ENCODE data around the gene NR6A1. TPM values are rescaled to one million over a fixed set of nuclear protein-coding genes. Genes with fewer than 3 reads are reported as not detected.

Gene NR6A1
- total RNA-seq, 1 donor, result 0.36 TPM

DNA sequence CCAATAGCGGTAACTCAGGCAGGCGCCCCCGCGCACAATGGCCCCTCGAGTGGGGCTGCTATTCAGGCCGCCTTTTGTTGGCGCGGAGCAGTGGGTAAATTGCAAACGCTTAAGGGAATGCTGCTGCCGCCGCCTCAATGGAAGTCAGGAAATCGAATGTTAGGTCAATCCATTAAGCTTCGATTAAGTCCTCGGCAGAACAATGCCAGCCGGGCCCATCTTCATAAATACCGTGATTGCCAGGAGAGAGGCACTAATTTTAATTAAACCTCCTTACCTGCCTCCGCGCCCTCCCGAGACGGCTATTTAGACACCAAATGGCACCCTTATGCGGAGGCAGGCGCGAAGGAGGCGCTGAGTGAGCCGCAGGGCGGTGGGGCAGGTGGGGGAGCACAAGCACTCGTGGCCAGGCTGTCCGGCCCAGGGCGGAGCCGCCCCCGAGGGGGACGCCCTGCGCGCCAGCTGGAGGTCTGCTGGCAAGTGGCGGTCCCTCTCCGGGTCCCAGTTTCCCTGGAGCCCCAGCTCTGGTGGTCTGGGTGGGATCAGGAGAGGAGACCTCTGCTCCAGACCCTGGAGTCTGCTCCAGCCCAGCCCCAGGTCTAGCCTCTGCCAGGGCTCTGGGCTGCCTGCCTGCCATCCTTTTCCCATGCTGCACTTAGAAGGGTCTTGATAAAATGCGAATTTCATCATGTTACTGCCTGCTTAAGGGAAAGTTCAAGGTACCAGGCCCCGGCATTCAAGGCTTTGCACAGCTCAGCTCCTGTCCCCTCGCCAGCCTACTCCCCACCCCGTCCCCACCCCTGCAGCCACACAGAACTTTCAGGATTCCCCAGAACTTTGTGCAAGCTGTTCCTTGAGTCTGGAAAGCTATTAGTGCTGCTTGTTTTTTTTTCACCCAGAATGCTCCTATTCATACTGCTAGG, 283.6 kb downstream of the NR6A1 start:
- Histone ChIP-seq H3K4me1 (ENCODE audit: insufficient read depth, low read length) (no peaks in the 10 kb centered on the region), H3K36me3 (ENCODE audit: insufficient read depth, low read length) (no peaks in the 10 kb centered on the region), H3K27me3 (ENCODE audit: insufficient read depth, low read length) (peaks cover 41% of the 10 kb centered on the region), H3K4me2 (ENCODE audit: insufficient read depth, low read length) (no peak overlapping the region), H2AFZ (ENCODE audit: low read length) (no peak overlapping the region), H3K9me3 (ENCODE audit: low read depth, low read length) (no peaks in the 10 kb centered on the region), H4K20me1 (ENCODE audit: insufficient read depth, low read length) (peaks cover 4% of the 10 kb centered on the region), H3K79me2 (ENCODE audit: insufficient read depth, low read length) (no peaks in the 10 kb centered on the region), H3K4me3 (ENCODE audit: insufficient read depth, low read length) (no peak overlapping the region), H3K27ac (ENCODE audit: low read depth, low read length) (no peak overlapping the region)
- TF ChIP-seq, protein P1, sequence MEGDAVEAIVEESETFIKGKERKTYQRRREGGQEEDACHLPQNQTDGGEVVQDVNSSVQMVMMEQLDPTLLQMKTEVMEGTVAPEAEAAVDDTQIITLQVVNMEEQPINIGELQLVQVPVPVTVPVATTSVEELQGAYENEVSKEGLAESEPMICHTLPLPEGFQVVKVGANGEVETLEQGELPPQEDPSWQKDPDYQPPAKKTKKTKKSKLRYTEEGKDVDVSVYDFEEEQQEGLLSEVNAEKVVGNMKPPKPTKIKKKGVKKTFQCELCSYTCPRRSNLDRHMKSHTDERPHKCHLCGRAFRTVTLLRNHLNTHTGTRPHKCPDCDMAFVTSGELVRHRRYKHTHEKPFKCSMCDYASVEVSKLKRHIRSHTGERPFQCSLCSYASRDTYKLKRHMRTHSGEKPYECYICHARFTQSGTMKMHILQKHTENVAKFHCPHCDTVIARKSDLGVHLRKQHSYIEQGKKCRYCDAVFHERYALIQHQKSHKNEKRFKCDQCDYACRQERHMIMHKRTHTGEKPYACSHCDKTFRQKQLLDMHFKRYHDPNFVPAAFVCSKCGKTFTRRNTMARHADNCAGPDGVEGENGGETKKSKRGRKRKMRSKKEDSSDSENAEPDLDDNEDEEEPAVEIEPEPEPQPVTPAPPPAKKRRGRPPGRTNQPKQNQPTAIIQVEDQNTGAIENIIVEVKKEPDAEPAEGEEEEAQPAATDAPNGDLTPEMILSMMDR (IDR thresholded peaks at IDR 0.05; ENCODE audit: extremely low read depth, low read depth, low read length), result no peak
- DNase-seq (ENCODE audit: insufficient read length, low spot score, missing footprints), result no peak

DNA sequence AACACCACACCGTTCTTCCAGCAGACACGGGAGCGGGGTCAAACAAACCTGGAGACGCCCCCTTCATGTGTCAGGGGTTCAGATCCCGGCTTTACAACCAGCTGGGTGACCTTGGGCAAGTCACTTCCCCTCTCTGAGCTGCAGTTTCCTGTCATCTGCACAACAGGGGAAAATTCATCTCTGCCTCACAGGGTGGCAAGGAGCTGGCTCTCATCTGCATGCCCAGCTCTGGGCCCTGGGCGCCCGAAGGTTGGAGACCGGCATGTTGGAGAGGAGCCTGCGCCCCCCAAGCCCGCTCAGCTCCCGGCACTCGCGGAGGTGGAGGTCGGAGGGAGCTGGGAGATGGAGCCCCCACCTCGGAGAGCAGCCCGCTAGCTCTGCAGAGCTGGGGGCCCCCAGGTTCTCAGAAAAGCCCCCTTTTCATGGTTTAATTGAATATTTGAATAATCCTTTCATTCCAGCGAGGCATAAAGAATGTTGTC, 284.3 kb downstream of the NR6A1 start:
- TF ChIP-seq, protein P1 (IDR thresholded peaks at IDR 0.05; ENCODE audit: extremely low read depth, low read depth, low read length), result no peak
- Histone ChIP-seq H2AFZ (ENCODE audit: low read length) (no peak overlapping the region), H3K4me3 (ENCODE audit: insufficient read depth, low read length) (no peak overlapping the region), H3K27ac (ENCODE audit: low read depth, low read length) (no peak overlapping the region), H3K4me2 (ENCODE audit: insufficient read depth, low read length) (no peak overlapping the region), H3K79me2 (ENCODE audit: insufficient read depth, low read length) (no peaks in the 10 kb centered on the region), H3K9me3 (ENCODE audit: low read depth, low read length) (no peaks in the 10 kb centered on the region), H3K36me3 (ENCODE audit: insufficient read depth, low read length) (no peaks in the 10 kb centered on the region), H3K4me1 (ENCODE audit: insufficient read depth, low read length) (no peaks in the 10 kb centered on the region), H3K27me3 (ENCODE audit: insufficient read depth, low read length) (peaks cover 43% of the 10 kb centered on the region), H4K20me1 (ENCODE audit: insufficient read depth, low read length) (peaks cover 4% of the 10 kb centered on the region)
- no peak for DNase-seq (ENCODE audit: insufficient read length, low spot score, missing footprints)

DNA sequence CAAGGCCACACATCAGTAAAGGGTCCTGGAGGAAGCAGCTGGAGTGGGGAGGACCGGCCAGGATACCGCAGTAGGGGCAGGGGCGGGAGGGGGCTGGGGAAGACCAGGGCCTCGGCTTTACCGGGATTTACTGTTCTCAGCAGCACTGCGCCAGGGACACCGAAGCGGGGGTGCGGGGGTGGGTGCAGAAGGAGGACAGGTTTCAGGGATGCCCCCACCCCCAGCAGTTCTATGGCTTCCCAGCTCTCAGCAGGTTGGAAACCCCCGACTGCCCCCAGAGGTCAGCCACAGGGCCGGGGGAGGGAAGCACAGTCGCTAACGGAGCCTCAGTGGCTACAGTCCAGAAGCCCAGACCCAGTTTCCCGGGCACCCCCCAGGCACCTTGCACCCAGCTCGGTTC, 285.2 kb downstream of the NR6A1 start:
- no peaks in the 10 kb centered on the region for H3K9me3 ChIP-seq (ENCODE audit: low read depth, low read length)
- no peak overlapping the region for H3K4me3 ChIP-seq (ENCODE audit: insufficient read depth, low read length)
- H3K27me3 ChIP-seq (ENCODE audit: insufficient read depth, low read length), result peaks cover 45% of the 10 kb centered on the region
- peaks cover 4% of the 10 kb centered on the region for H4K20me1 ChIP-seq (ENCODE audit: insufficient read depth, low read length)
- TF ChIP-seq, protein P1 (IDR thresholded peaks at IDR 0.05; ENCODE audit: extremely low read depth, low read depth, low read length), result no peak
- no peaks in the 10 kb centered on the region for H3K79me2 ChIP-seq (ENCODE audit: insufficient read depth, low read length)
- H3K36me3 ChIP-seq (ENCODE audit: insufficient read depth, low read length), result no peaks in the 10 kb centered on the region
- no peak overlapping the region for H3K4me2 ChIP-seq (ENCODE audit: insufficient read depth, low read length)
- no peak overlapping the region for H3K27ac ChIP-seq (ENCODE audit: low read depth, low read length)
- DNase-seq (ENCODE audit: insufficient read length, low spot score, missing footprints), result no peak
- H2AFZ ChIP-seq (ENCODE audit: low read length), result no peak overlapping the region
- no peaks in the 10 kb centered on the region for H3K4me1 ChIP-seq (ENCODE audit: insufficient read depth, low read length)

DNA sequence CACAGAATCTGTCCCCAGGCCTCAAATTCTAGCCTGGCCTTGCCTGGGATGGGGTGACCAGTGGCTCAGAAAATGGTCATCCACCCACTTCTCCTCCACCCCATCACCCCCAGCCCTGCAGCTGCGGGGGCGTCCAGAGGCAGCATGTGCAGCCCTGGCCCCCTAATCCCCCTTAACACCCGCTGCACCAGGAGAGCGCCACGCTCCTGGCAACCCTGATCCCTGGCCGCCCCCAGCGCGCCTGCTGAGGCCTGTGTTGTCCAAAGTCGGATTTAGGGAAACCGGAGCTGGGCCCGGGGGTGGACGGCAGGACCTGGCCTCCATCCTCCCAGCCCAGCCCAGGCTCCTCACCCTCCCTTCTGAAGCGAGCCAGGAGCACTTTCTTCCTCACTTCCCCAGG, 285.9 kb downstream of the NR6A1 start:
- no peaks in the 10 kb centered on the region for H3K9me3 ChIP-seq (ENCODE audit: low read depth, low read length)
- H3K4me3 ChIP-seq (ENCODE audit: insufficient read depth, low read length), result no peak overlapping the region
- peaks cover 44% of the 10 kb centered on the region for H3K27me3 ChIP-seq (ENCODE audit: insufficient read depth, low read length)
- H3K36me3 ChIP-seq (ENCODE audit: insufficient read depth, low read length), result no peaks in the 10 kb centered on the region
- TF ChIP-seq, protein P1 (IDR thresholded peaks at IDR 0.05; ENCODE audit: extremely low read depth, low read depth, low read length), result no peak
- H3K4me2 ChIP-seq (ENCODE audit: insufficient read depth, low read length), result no peak overlapping the region
- H2AFZ ChIP-seq (ENCODE audit: low read length), result no peak overlapping the region
- no peaks in the 10 kb centered on the region for H3K79me2 ChIP-seq (ENCODE audit: insufficient read depth, low read length)
- DNase-seq (ENCODE audit: insufficient read length, low spot score, missing footprints), result no peak
- peaks cover 4% of the 10 kb centered on the region for H4K20me1 ChIP-seq (ENCODE audit: insufficient read depth, low read length)
- no peaks in the 10 kb centered on the region for H3K4me1 ChIP-seq (ENCODE audit: insufficient read depth, low read length)
- no peak overlapping the region for H3K27ac ChIP-seq (ENCODE audit: low read depth, low read length)

Measured in osteoblast (primary cell).